PC-3 (cell line): ENCODE measurements around the gene SVBP. TPM values are rescaled to one million over a fixed set of nuclear protein-coding genes. Genes with fewer than 3 reads are reported as not detected.

Experiments used
- ATAC-seq: fragments of 200-7000 bp; cut with Tn5 transposase; 2 replicates; pipeline ENCODE4 v1.9.1; 2020; ENCODE audit warnings: mild to moderate bottlenecking, moderate library complexity
- BruUV-seq: library from RNA; stranded (reverse); fragments of 400-500 nt; replicated peaks from 2 replicates; lab custom pipeline; 2021; lab: Mats Ljungman, UMichigan
- CTCF ChIA-PET: fragments of 300-600 bp; sonication (Branson Sonifier 250); formaldehyde crosslinking; loops from one replicate; lab custom pipeline; 2022; ENCODE audit warnings: antibody characterized with exemption; lab: Charles Lee
- POLR2A ChIA-PET: fragments of 300-600 bp; sonication (Branson Sonifier 250); formaldehyde crosslinking; loops from one replicate; lab custom pipeline; 2022; ENCODE audit warnings: antibody characterized with exemption; ENCODE audit not compliant: unreplicated experiment; lab: Charles Lee
- DNase-seq: peaks from one replicate; pipeline ENCODE4 v3.0.0-alpha.2; 2015
- H2AFZ ChIP-seq: fragments of 300-600 bp; sonication (generic); 2 replicates; pipeline ENCODE4 v1.6.0; 2016; ENCODE audit warnings: antibody characterized with exemption, low read length
- H3F3A ChIP-seq: fragments of 300-600 bp; sonication (generic); one replicate; pipeline ENCODE4 v1.6.0; 2017; ENCODE audit warnings: antibody characterized with exemption, low read length, control low read depth, mild to moderate bottlenecking; ENCODE audit not compliant: unreplicated experiment
- H3K27ac ChIP-seq: fragments of 300-600 bp; sonication (generic); 2 replicates; pipeline ENCODE4 v1.5.1; 2016; ENCODE audit warnings: mild to moderate bottlenecking, low read length
- H3K27me3 ChIP-seq: fragments of 300-600 bp; sonication (generic); 2 replicates; pipeline ENCODE4 v1.6.1; 2016; ENCODE audit warnings: low read length, mixed read lengths
- H3K36me3 ChIP-seq: fragments of 300-600 bp; sonication (generic); 2 replicates; pipeline ENCODE4 v1.6.1; 2016; ENCODE audit warnings: low read depth, mixed run types, low read length, mixed read lengths
- H3K4me1 ChIP-seq: fragments of 300-600 bp; sonication (generic); 2 replicates; pipeline ENCODE4 v1.5.1; 2016; ENCODE audit warnings: low read length; ENCODE audit not compliant: insufficient read depth
- H3K4me2 ChIP-seq: fragments of 300-600 bp; sonication (generic); 2 replicates; pipeline ENCODE4 v1.6.0; 2016; ENCODE audit warnings: low read length
- H3K4me3 ChIP-seq: fragments of 300-600 bp; sonication (generic); 2 replicates; pipeline ENCODE4 v1.5.1; 2016; ENCODE audit warnings: mild to moderate bottlenecking, low read length, mixed read lengths
- H3K79me2 ChIP-seq: fragments of 300-600 bp; sonication (generic); 2 replicates; pipeline ENCODE4 v1.6.1; 2017; ENCODE audit warnings: low read length, mixed read lengths
- H3K9ac ChIP-seq: fragments of 300-600 bp; sonication (generic); 2 replicates; pipeline ENCODE4 v1.6.0; 2016; ENCODE audit warnings: mild to moderate bottlenecking, low read length
- H3K9me2 ChIP-seq: fragments of 300-600 bp; sonication (generic); replicated peaks from 2 replicates; pipeline ENCODE4 v1.6.1; 2016; ENCODE audit warnings: mixed run types, low read length, mixed read lengths
- H3K9me3 ChIP-seq: fragments of 300-600 bp; sonication (generic); 2 replicates; pipeline ENCODE4 v1.6.1; 2016; ENCODE audit warnings: low read length, mixed read lengths
- H4K20me1 ChIP-seq: fragments of 300-600 bp; sonication (generic); 2 replicates; pipeline ENCODE4 v1.6.1; 2016; ENCODE audit warnings: low read length, mixed read lengths
- CTCF ChIP-seq: fragments of 300-600 bp; sonication (generic); conservative IDR thresholded peaks from 2 replicates; pipeline ENCODE4 v1.5.1; 2017; ENCODE audit warnings: antibody characterized with exemption, low read depth, mild to moderate bottlenecking, low read length
- EZH2 ChIP-seq: fragments of 300-600 bp; sonication (generic); IDR thresholded peaks from one replicate; pipeline ENCODE4 v1.6.1; 2017; ENCODE audit warnings: antibody characterized with exemption, mild to moderate bottlenecking, low read length; ENCODE audit not compliant: unreplicated experiment
- EZH2phosphoT487 ChIP-seq: fragments of 300-600 bp; sonication (generic); IDR thresholded peaks from 2 replicates; pipeline ENCODE4 v1.6.1; 2018; ENCODE audit warnings: mild to moderate bottlenecking, antibody characterized with exemption, low read length, borderline replicate concordance
- intact Hi-C: fragments of 100-400 bp; cut with micrococcal nuclease; formaldehyde crosslinking; loops from 2 replicates; pipeline ENCODE4 v1.9.0; 2023
- total RNA-seq: library from RNA; depleted of rRNA; stranded (reverse); fragments of >200 nt; gene quantifications from 2 replicates; pipeline ENCODE4 v1.2.3, GENCODE V29; 2014

SVBP gene
- total RNA-seq, 1 experiment from 2014 or later, result 39.7 TPM

- Histone ChIP-seq H3K9me2 (no peaks in the 10 kb centered on the region), H3K4me2 (no peak overlapping the region), H3K79me2 (no peaks in the 10 kb centered on the region), H3K36me3 (no peaks in the 10 kb centered on the region), H3K27ac (no peak overlapping the region), H3K4me3 (no peak overlapping the region), H3K4me1 (peaks cover 10% of the 10 kb centered on the region), H2AFZ (no peak overlapping the region), H3K9me3 (no peaks in the 10 kb centered on the region), H3F3A (no peaks in the 10 kb centered on the region), H3K9ac (no peak overlapping the region), H3K27me3 (no peaks in the 10 kb centered on the region), H4K20me1 (no peaks in the 10 kb centered on the region)
- POLR2A ChIA-PET, result no interaction called here
- no peak for TF ChIP-seq CTCF
- TF ChIP-seq EZH2, result no peak
- TF ChIP-seq EZH2phosphoT487, result no peak
- DNase-seq, result no peak
- CTCF ChIA-PET, result no interaction called here
- no TSS peak for BruUV-seq
- intact Hi-C loops, result no loop called here
- ATAC-seq, result no peak
Observed at GRCh38 chr1:42825036-42825851, 8.0 kb upstream of the SVBP start.

- Histone ChIP-seq H3K9me2 (no peaks in the 10 kb centered on the region), H2AFZ (no peak overlapping the region), H3K79me2 (no peaks in the 10 kb centered on the region), H3K4me1 (peaks cover 10% of the 10 kb centered on the region), H3K36me3 (no peaks in the 10 kb centered on the region), H3K9me3 (no peaks in the 10 kb centered on the region), H3K4me3 (no peak overlapping the region), H3F3A (no peaks in the 10 kb centered on the region), H3K9ac (no peak overlapping the region), H3K4me2 (no peak overlapping the region), H3K27ac (no peak overlapping the region), H3K27me3 (no peaks in the 10 kb centered on the region), H4K20me1 (no peaks in the 10 kb centered on the region)
- no peak for TF ChIP-seq CTCF
- no peak for TF ChIP-seq EZH2
- TF ChIP-seq EZH2phosphoT487, result no peak
- DNase-seq, result no peak
- BruUV-seq, result no TSS peak
- ChIA-PET CTCF (no interaction called here), POLR2A (no interaction called here)
- no peak for ATAC-seq
- intact Hi-C loops, result no loop called here
Observed at GRCh38 chr1:42824481-42825035, 7.4 kb upstream of the SVBP start.
